Mesendoderm (in vitro differentiated cells): ENCODE data around the gene PCDH19.

Experiments
- DNase-seq: peaks from one replicate; pipeline ENCODE4 v3.0.0; 2013
- H2AK5ac ChIP-seq: 2 replicates; pipeline ENCODE4 v1.6.1; 2013; ENCODE audit warnings: low read length, inconsistent platforms
- H2BK120ac ChIP-seq: 2 replicates; pipeline ENCODE4 v1.6.1; 2013; ENCODE audit warnings: low read depth, mild to moderate bottlenecking, low read length, moderate library complexity, mixed read lengths
- H2BK15ac ChIP-seq: replicated peaks from 2 replicates; pipeline ENCODE4 v1.6.1; 2013; ENCODE audit warnings: low read depth, mild to moderate bottlenecking, moderate library complexity
- H2BK5ac ChIP-seq: 2 replicates; pipeline ENCODE4 v1.6.1; 2013; ENCODE audit warnings: low read length, inconsistent platforms
- H3K18ac ChIP-seq: 2 replicates; pipeline ENCODE4 v1.6.1; 2013; ENCODE audit warnings: mild to moderate bottlenecking, low read length, mixed read lengths
- H3K23ac ChIP-seq: one replicate; pipeline ENCODE4 v1.6.1; 2013; ENCODE audit warnings: low read length
- H3K27ac ChIP-seq: 2 replicates; pipeline ENCODE4 v1.5.1; 2013; ENCODE audit warnings: low read depth, mild to moderate bottlenecking, inconsistent platforms, low read length, moderate library complexity
- H3K27me3 ChIP-seq: 2 replicates; pipeline ENCODE4 v1.6.1; 2013; ENCODE audit warnings: low read length, control low read depth, mild to moderate bottlenecking, inconsistent platforms; ENCODE audit not compliant: insufficient read depth, poor library complexity
- H3K36me3 ChIP-seq: 2 replicates; pipeline ENCODE4 v1.6.1; 2013; ENCODE audit warnings: low read length, inconsistent platforms; ENCODE audit not compliant: control insufficient read depth, insufficient read depth
- H3K4ac ChIP-seq: one replicate; pipeline ENCODE4 v1.6.1; 2013; ENCODE audit warnings: low read depth, mild to moderate bottlenecking, low read length, moderate library complexity
- H3K4me1 ChIP-seq: 2 replicates; pipeline ENCODE4 v1.6.1; 2013; ENCODE audit warnings: low read depth, low read length, inconsistent platforms; ENCODE audit not compliant: control insufficient read depth
- H3K4me2 ChIP-seq: 2 replicates; pipeline ENCODE4 v1.6.1; 2013; ENCODE audit warnings: low read length
- H3K4me3 ChIP-seq: 2 replicates; pipeline ENCODE4 v1.5.1; 2013; ENCODE audit warnings: mild to moderate bottlenecking, low read length
- H3K56ac ChIP-seq: one replicate; pipeline ENCODE4 v1.6.1; 2013; ENCODE audit warnings: low read length
- H3K79me1 ChIP-seq: 2 replicates; pipeline ENCODE4 v1.6.1; 2013; ENCODE audit warnings: low read length, inconsistent platforms
- H3K79me2 ChIP-seq: 2 replicates; pipeline ENCODE4 v1.6.1; 2013; ENCODE audit warnings: mild to moderate bottlenecking, low read length; ENCODE audit not compliant: control insufficient read depth, insufficient read depth
- H3K9ac ChIP-seq: 2 replicates; pipeline ENCODE4 v1.6.1; 2013; ENCODE audit warnings: low read length, inconsistent platforms
- H4K5ac ChIP-seq: one replicate; pipeline ENCODE4 v1.6.1; 2013; ENCODE audit warnings: low read length
- H4K8ac ChIP-seq: one replicate; pipeline ENCODE4 v1.6.1; 2013; ENCODE audit warnings: low read depth, mild to moderate bottlenecking, control low read depth, low read length, moderate library complexity
- WGBS: extraction: QIAGEN DNeasy Blood & Tissue Kit; methylation state at CpG from one replicate; pipeline ENCODE4 v1.1.7; 2013; ENCODE audit warnings: low lambda C conversion rate, missing lambda C conversion rate; ENCODE audit not compliant: insufficient coverage; ENCODE audit errors: extremely low coverage; 5-methylcytosine and 5-hydroxymethylcytosine counted together

PCDH19 gene

DNA sequence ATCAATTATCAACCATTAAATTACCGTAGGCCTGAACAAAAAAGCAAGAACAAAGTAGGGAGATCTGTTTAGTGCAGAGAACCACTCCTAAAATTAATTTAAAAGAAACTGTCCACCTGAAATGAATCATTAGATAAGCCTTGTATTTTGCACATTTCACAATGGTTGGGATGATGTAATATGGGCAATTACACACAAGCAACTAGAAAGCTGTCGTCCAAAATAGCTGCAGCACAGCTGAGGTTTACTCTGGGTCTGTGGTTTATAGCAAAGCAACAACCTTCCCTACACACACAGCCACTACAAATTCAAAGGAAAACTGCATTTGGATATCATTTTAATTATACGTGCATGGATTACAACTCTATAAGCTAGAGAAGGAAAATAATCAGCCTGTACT, 28.5 kb downstream of the PCDH19 start:
- Histone ChIP-seq H3K36me3 (no peaks in the 10 kb centered on the region), H2BK5ac (no peak overlapping the region), H4K5ac (no peak overlapping the region), H3K27me3 (no peaks in the 10 kb centered on the region), H3K27ac (no peak overlapping the region), H2AK5ac (no peak overlapping the region), H4K8ac (no peak overlapping the region), H3K4ac (no peak overlapping the region), H3K56ac (no peak overlapping the region), H3K79me1 (no peaks in the 10 kb centered on the region), H3K4me2 (no peak overlapping the region), H2BK15ac (no peak overlapping the region), H2BK120ac (no peak overlapping the region), H3K23ac (no peak overlapping the region), H3K18ac (no peak overlapping the region), H3K4me3 (no peak overlapping the region), H3K9ac (no peak overlapping the region), H3K4me1 (no peaks in the 10 kb centered on the region), H3K79me2 (no peaks in the 10 kb centered on the region)
- DNase-seq = no peak
- WGBS = no CpG with 5 or more reads among the region's 3 CpGs

DNA sequence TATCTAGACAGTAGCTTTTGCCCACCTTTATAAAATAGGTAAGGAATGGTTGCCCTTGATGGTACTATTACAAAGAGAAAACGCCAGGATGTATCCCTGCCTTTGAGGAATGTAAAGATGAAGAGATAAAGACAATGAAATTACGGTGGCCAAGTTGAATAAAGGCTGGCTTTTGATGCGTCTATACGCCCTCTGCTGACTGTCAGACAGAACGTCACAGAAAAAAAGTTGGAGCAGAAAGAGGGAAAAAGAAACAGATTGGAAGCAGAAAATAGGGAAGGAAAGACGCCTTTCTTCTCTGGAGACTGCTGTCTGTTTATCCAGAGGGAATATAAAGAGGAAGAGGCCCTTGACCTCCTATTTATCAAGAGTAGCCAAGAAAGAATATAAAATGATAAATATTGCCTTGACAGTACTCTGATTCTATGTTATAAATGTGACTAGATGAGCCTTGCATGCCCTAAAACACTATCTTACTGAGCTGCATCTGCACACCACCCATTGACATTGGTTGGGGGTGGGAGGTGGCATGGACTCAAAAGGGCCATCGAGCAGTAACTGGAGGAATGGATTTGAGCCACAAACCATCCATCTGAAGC, 30.6 kb downstream of the PCDH19 start:
- DNase-seq = peak; percentile 63
- Histone ChIP-seq H3K79me2 (no peaks in the 10 kb centered on the region), H3K36me3 (no peaks in the 10 kb centered on the region), H3K27ac (no peak overlapping the region), H3K27me3 (no peaks in the 10 kb centered on the region), H2BK5ac (no peak overlapping the region), H2AK5ac (no peak overlapping the region), H3K4ac (no peak overlapping the region), H3K9ac (no peak overlapping the region), H3K18ac (no peak overlapping the region), H2BK15ac (no peak overlapping the region), H4K5ac (no peak overlapping the region), H3K4me3 (no peak overlapping the region), H3K4me2 (no peak overlapping the region), H2BK120ac (no peak overlapping the region), H3K56ac (no peak overlapping the region), H3K79me1 (no peaks in the 10 kb centered on the region), H4K8ac (no peak overlapping the region), H3K4me1 (no peaks in the 10 kb centered on the region), H3K23ac (no peak overlapping the region)
- no CpG with 5 or more reads among the region's 7 CpGs for WGBS

DNA sequence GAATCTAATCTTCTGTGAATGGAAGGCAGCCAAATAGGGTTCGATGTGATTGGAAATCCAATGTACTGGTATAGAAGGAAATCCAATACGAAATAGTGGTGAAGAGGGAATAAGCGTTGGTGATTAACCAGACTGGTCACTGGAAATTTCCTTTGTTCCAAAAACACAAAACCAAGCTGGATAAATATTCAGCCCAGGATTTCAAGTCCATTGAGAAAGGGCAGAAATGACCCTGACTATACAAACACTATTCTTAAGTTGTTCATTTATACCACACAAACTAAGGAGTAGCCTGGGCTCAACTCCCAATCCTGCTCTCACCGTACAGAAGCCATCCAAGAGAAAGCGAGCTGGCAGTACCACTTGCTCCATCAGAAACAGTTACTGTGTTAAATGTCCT, 32.2 kb downstream of the PCDH19 start:
- H3K18ac ChIP-seq = no peak overlapping the region
- no peak overlapping the region for H3K4me3 ChIP-seq
- H3K4me2 ChIP-seq = no peak overlapping the region
- H3K56ac ChIP-seq = no peak overlapping the region
- WGBS = no CpG with 5 or more reads among the region's 5 CpGs
- no peak for DNase-seq
- H2BK5ac ChIP-seq = no peak overlapping the region
- H3K27ac ChIP-seq = no peak overlapping the region
- H4K5ac ChIP-seq = no peak overlapping the region
- no peak overlapping the region for H3K23ac ChIP-seq
- no peak overlapping the region for H3K4ac ChIP-seq
- H3K36me3 ChIP-seq = no peaks in the 10 kb centered on the region
- no peaks in the 10 kb centered on the region for H3K4me1 ChIP-seq
- no peak overlapping the region for H3K9ac ChIP-seq
- H3K27me3 ChIP-seq = no peaks in the 10 kb centered on the region
- no peaks in the 10 kb centered on the region for H3K79me2 ChIP-seq
- no peak overlapping the region for H2AK5ac ChIP-seq
- no peak overlapping the region for H2BK15ac ChIP-seq
- no peaks in the 10 kb centered on the region for H3K79me1 ChIP-seq
- H4K8ac ChIP-seq = no peak overlapping the region
- H2BK120ac ChIP-seq = no peak overlapping the region

DNA sequence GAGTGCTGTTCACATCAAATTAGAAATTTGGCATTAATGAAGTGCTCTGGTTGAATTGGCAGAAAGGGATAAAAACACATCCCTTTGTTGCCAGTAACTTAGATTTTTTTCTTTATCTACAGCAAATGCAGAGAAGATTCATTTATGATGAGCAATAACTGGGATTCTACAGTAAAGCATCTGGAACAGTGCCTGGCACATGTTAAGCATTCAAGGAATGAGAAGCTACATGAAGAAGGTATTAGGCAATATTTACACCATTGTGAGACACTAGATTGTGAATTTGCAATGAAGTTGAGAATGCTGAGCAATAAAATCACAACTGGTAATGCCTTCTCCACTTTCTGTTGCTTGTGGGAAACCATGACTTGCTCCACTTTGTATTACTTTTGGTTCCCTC, 33.5 kb downstream of the PCDH19 start:
- Histone ChIP-seq H3K23ac (no peak overlapping the region), H2AK5ac (no peak overlapping the region), H3K56ac (no peak overlapping the region), H4K8ac (no peak overlapping the region), H3K27me3 (no peaks in the 10 kb centered on the region), H3K79me1 (no peaks in the 10 kb centered on the region), H2BK5ac (no peak overlapping the region), H3K18ac (no peak overlapping the region), H3K79me2 (no peaks in the 10 kb centered on the region), H3K4ac (no peak overlapping the region), H3K4me2 (no peak overlapping the region), H3K4me1 (no peaks in the 10 kb centered on the region), H2BK120ac (no peak overlapping the region), H3K36me3 (no peaks in the 10 kb centered on the region), H2BK15ac (no peak overlapping the region), H3K9ac (no peak overlapping the region), H3K4me3 (no peak overlapping the region), H4K5ac (no peak overlapping the region), H3K27ac (no peak overlapping the region)
- no peak for DNase-seq

DNA sequence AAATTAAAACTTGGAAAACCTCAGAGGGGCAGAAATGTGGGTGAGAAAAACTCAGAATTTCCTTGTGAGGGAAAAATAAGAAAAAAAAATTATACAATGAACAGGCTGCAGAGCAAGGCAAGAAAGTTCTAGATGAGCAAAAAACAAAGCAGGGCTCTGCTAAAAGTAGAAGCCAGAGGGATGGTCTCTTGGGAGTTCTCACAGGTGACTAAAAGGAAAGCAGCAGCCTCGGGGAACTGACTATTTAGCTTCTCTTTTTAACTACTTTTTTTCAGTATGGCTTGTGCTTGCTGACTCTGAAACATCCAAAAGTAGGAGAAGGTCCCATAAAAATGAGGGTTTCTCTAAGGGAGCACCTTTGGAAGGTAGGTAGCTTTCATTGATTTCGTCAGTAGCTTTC, 36.4 kb downstream of the PCDH19 start:
- Histone ChIP-seq H3K4me3 (no peak overlapping the region), H3K27ac (no peak overlapping the region), H2BK120ac (no peak overlapping the region), H3K4me1 (no peaks in the 10 kb centered on the region), H4K8ac (no peak overlapping the region), H3K79me2 (no peaks in the 10 kb centered on the region), H3K9ac (no peak overlapping the region), H3K23ac (no peak overlapping the region), H3K36me3 (no peaks in the 10 kb centered on the region), H3K79me1 (no peaks in the 10 kb centered on the region), H2BK15ac (no peak overlapping the region), H4K5ac (no peak overlapping the region), H3K27me3 (no peaks in the 10 kb centered on the region), H3K56ac (no peak overlapping the region), H3K18ac (no peak overlapping the region), H2BK5ac (no peak overlapping the region), H2AK5ac (no peak overlapping the region), H3K4me2 (no peak overlapping the region), H3K4ac (no peak overlapping the region)
- WGBS = no CpG with 5 or more reads among the region's 2 CpGs
- DNase-seq = no peak

DNA sequence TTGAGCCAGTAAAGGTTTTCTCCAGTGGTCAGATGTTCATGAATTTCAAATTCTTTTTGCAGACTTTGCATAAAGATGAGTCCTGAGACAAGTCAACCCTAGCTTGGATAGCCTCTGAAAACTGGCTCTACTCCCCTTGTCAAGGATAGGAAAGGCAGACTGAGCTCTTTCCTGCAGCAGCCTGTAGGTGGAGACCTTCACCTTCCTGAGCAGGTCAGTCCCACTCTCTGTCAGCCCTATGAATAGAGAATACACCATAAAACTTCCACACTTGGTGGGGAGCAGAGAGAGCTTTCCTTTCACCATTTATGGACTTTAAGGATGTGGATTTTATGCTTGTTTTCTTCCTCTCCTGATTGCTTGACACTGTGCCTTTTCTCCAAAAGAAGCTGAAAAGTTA, 41.9 kb downstream of the PCDH19 start:
- no peaks in the 10 kb centered on the region for H3K36me3 ChIP-seq
- no peak overlapping the region for H3K4ac ChIP-seq
- peak; percentile 47 for DNase-seq
- no peaks in the 10 kb centered on the region for H3K79me2 ChIP-seq
- H3K18ac ChIP-seq = no peak overlapping the region
- H3K27ac ChIP-seq = no peak overlapping the region
- no peak overlapping the region for H3K23ac ChIP-seq
- H4K8ac ChIP-seq = no peak overlapping the region
- H2BK120ac ChIP-seq = no peak overlapping the region
- no peaks in the 10 kb centered on the region for H3K79me1 ChIP-seq
- H2BK15ac ChIP-seq = no peak overlapping the region
- no peak overlapping the region for H3K4me2 ChIP-seq
- H3K27me3 ChIP-seq = no peaks in the 10 kb centered on the region
- H3K4me1 ChIP-seq = no peaks in the 10 kb centered on the region
- no peak overlapping the region for H3K4me3 ChIP-seq
- no peak overlapping the region for H2AK5ac ChIP-seq
- H4K5ac ChIP-seq = no peak overlapping the region
- H2BK5ac ChIP-seq = no peak overlapping the region
- H3K9ac ChIP-seq = no peak overlapping the region
- no peak overlapping the region for H3K56ac ChIP-seq
